Measurements from ENCODE around the gene RHAG.

Gene RHAG

DNA sequence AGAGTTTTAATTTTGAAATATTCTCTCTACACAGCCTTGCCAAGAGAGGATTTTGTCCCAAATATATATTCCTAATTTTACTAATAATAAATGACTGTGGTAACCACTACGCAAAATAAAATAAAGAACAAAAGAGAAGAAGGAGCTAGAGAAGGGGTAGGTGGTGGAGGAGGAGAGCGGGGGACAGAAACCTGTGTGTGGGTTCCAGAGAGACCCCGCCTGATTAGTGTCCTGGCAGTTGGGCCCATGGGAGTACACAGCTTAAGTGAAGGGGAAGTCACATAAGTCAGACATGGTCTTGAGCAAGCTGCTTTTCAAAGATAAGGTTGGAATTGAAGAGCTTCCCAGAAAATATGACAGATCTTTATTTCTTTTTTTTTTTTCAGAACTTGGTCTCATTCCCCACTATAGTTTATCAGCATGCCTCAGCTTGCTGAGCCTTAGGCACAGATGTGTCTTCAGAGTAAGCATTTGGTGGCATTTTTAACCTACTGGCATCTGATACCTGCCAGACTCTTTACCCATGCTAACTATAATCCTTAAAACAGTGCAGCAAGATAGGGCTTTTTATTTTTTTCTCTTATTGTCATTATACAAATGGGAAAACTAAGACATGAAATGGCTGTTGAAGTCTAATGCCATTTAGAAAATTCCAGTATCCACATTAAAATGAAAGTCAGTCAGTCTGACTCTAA lies 9.6 kb upstream of the RHAG start:
- no peak overlapping the region for H3K4me3 ChIP-seq (replicated peaks; ENCODE audit: low read depth, low read length)
- no peaks in the 10 kb centered on the region for H3K27me3 ChIP-seq (replicated peaks; ENCODE audit: control insufficient read depth, insufficient read depth, low read length)
- TF ChIP-seq, protein P1, sequence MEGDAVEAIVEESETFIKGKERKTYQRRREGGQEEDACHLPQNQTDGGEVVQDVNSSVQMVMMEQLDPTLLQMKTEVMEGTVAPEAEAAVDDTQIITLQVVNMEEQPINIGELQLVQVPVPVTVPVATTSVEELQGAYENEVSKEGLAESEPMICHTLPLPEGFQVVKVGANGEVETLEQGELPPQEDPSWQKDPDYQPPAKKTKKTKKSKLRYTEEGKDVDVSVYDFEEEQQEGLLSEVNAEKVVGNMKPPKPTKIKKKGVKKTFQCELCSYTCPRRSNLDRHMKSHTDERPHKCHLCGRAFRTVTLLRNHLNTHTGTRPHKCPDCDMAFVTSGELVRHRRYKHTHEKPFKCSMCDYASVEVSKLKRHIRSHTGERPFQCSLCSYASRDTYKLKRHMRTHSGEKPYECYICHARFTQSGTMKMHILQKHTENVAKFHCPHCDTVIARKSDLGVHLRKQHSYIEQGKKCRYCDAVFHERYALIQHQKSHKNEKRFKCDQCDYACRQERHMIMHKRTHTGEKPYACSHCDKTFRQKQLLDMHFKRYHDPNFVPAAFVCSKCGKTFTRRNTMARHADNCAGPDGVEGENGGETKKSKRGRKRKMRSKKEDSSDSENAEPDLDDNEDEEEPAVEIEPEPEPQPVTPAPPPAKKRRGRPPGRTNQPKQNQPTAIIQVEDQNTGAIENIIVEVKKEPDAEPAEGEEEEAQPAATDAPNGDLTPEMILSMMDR (IDR thresholded peaks at IDR 0.05; ENCODE audit: insufficient read depth, low read length, poor library complexity, severe bottlenecking), result no peak
- DNase-seq (ENCODE audit: extremely low read depth, insufficient read length), result no peak
- no peaks in the 10 kb centered on the region for H3K36me3 ChIP-seq (ENCODE audit: control insufficient read depth, insufficient read depth, low read length)

GRCh38 chr6:49645139-49645538 lies 8.5 kb upstream of the RHAG start:
- TF ChIP-seq, protein P1 (IDR thresholded peaks at IDR 0.05; ENCODE audit: insufficient read depth, low read length, poor library complexity, severe bottlenecking), result no peak
- no peaks in the 10 kb centered on the region for H3K36me3 ChIP-seq (ENCODE audit: control insufficient read depth, insufficient read depth, low read length)
- no peak overlapping the region for H3K4me3 ChIP-seq (replicated peaks; ENCODE audit: low read depth, low read length)
- H3K27me3 ChIP-seq (replicated peaks; ENCODE audit: control insufficient read depth, insufficient read depth, low read length), result no peaks in the 10 kb centered on the region
- DNase-seq (ENCODE audit: extremely low read depth, insufficient read length), result no peak

DNA sequence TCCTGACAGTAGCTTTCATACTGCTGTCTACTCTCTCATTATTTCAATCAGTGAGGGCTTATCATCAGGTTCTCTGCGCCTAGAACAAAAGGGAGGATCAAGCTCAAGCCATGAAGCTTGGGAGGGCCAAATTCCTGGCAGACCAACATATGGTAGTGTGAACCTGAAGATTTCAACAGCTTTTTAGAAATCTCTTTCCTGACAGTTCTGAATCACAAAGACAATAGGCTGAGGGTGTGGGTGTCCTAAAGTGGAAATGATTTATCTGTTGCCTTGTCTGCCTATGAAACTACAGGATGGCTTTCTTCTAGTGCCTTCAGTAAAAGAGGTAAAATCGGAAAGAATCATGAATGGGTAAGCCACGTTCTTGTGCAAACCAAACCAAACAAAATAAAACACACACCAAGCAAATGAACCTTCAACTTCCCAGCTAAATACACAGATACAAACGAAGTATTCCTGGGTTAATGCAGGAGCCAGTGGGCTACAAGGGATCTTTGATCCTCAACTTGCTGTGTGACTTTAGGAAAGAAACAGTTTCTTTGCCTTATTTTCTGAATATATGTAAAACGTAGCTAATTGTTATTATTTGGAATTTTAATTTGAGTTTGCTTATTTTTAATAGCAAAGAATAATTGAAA lies 2.7 kb upstream of the RHAG start:
- no peaks in the 10 kb centered on the region for H3K36me3 ChIP-seq (ENCODE audit: control insufficient read depth, insufficient read depth, low read length)
- no peak overlapping the region for H3K4me3 ChIP-seq (replicated peaks; ENCODE audit: low read depth, low read length)
- DNase-seq (ENCODE audit: extremely low read depth, insufficient read length), result no peak
- TF ChIP-seq, protein P1 (IDR thresholded peaks at IDR 0.05; ENCODE audit: insufficient read depth, low read length, poor library complexity, severe bottlenecking), result no peak
- H3K27me3 ChIP-seq (replicated peaks; ENCODE audit: control insufficient read depth, insufficient read depth, low read length), result no peaks in the 10 kb centered on the region

DNA sequence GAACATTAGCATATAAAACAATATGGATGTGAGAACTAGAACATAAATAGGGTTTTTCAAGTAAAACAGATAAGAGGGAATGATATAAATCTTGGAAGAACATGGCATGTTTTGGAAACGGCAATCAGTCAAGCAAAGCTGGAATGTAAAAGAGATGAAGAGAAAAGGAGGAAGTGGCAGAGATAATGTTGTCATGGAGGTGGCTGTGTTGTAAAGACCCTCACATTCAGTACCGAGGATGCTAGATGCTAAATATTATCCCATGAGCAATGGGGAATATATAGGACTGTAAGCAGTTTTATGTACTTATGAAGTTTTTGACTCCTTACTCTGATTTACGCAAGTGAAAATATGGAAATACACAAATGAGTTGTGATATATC lies 702 bp upstream of the RHAG start:
- H3K4me3 ChIP-seq (replicated peaks; ENCODE audit: low read depth, low read length), result no peak overlapping the region
- H3K27me3 ChIP-seq (replicated peaks; ENCODE audit: control insufficient read depth, insufficient read depth, low read length), result no peaks in the 10 kb centered on the region
- DNase-seq (ENCODE audit: extremely low read depth, insufficient read length), result no peak
- TF ChIP-seq, protein P1 (IDR thresholded peaks at IDR 0.05; ENCODE audit: insufficient read depth, low read length, poor library complexity, severe bottlenecking), result no peak
- H3K36me3 ChIP-seq (ENCODE audit: control insufficient read depth, insufficient read depth, low read length), result no peaks in the 10 kb centered on the region

- Histone ChIP-seq H3K4me3 (replicated peaks; ENCODE audit: low read depth, low read length) (no peak overlapping the region), H3K27me3 (replicated peaks; ENCODE audit: control insufficient read depth, insufficient read depth, low read length) (no peaks in the 10 kb centered on the region), H3K36me3 (ENCODE audit: control insufficient read depth, insufficient read depth, low read length) (no peaks in the 10 kb centered on the region)
- DNase-seq (ENCODE audit: extremely low read depth, insufficient read length), result no peak
- TF ChIP-seq, protein P1 (IDR thresholded peaks at IDR 0.05; ENCODE audit: insufficient read depth, low read length, poor library complexity, severe bottlenecking), result no peak
Observed at GRCh38 chr6:49635978-49636712, 494 bp downstream of the RHAG start.
